ENCODE results near the gene TESMIN. TPM values are rescaled to one million over a fixed set of nuclear protein-coding genes. Genes with fewer than 3 reads are reported as not detected.

TESMIN gene
- total RNA-seq, 1 donor from 2014 or later = 2.1 TPM

Other genes starting within 250 kb of the TESMIN start
- gene GAL, start 67.0 kb downstream of the TESMIN start, total RNA-seq = 0.65 and 0.91 TPM in 2 replicates
- gene CPT1A, start 90.4 kb upstream of the TESMIN start, total RNA-seq = 22.0 and 22.6 TPM in 2 replicates
- 121 and 122 TPM in 2 replicates for gene MRPL21, start 152.3 kb upstream of the TESMIN start, total RNA-seq
- 39.0 and 42.3 TPM in 2 replicates for gene IGHMBP2, start 152.4 kb upstream of the TESMIN start, total RNA-seq
- not detected in 2 replicates for gene MRGPRD, start 229.5 kb upstream of the TESMIN start, total RNA-seq

Measured in activated T-helper 1 cell treated with anti-CD3 and anti-CD28 coated beads, Interleukin-12 subunit alpha, Interleukin-12 subunit beta, Interleukin-2, Interleukin-4 antibody, amounts not matched to agents 30 ng/mL and 10 ng/mL and 1 ng/mL, durations not matched to agents 14 hours and 24 hours and 36 hours (primary cell).